Neural progenitor cell (in vitro differentiated cells): Measurements from ENCODE around the gene DOLK.

ENCODE experiments used
- EZH2 ChIP-seq: fragments of 200-600 bp; sonication (generic); IDR thresholded peaks from 2 replicates; pipeline ENCODE4 v1.6.1; 2017; ENCODE audit warnings: antibody characterized with exemption, mild to moderate bottlenecking, moderate library complexity
- EZH2phosphoT487 ChIP-seq: fragments of 200-600 bp; sonication (generic); IDR thresholded peaks from 2 replicates; pipeline ENCODE4 v1.6.1; 2017; ENCODE audit warnings: antibody characterized with exemption
- TF ChIP-seq, protein P1 (sequence below): fragments of 200-600 bp; sonication (generic); IDR thresholded peaks from 2 replicates; pipeline ENCODE4 v1.5.1; 2017; ENCODE audit warnings: antibody characterized with exemption, mild to moderate bottlenecking

- TF ChIP-seq, protein P1, sequence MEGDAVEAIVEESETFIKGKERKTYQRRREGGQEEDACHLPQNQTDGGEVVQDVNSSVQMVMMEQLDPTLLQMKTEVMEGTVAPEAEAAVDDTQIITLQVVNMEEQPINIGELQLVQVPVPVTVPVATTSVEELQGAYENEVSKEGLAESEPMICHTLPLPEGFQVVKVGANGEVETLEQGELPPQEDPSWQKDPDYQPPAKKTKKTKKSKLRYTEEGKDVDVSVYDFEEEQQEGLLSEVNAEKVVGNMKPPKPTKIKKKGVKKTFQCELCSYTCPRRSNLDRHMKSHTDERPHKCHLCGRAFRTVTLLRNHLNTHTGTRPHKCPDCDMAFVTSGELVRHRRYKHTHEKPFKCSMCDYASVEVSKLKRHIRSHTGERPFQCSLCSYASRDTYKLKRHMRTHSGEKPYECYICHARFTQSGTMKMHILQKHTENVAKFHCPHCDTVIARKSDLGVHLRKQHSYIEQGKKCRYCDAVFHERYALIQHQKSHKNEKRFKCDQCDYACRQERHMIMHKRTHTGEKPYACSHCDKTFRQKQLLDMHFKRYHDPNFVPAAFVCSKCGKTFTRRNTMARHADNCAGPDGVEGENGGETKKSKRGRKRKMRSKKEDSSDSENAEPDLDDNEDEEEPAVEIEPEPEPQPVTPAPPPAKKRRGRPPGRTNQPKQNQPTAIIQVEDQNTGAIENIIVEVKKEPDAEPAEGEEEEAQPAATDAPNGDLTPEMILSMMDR = no peak
- no peak for TF ChIP-seq EZH2phosphoT487
- TF ChIP-seq EZH2 = no peak
Measured at GRCh38 chr9:128917151-128917849, 30.1 kb downstream of the DOLK start.
